ENCODE results near the gene ZBTB22. TPM values are rescaled to one million over a fixed set of nuclear protein-coding genes. Genes with fewer than 3 reads are reported as not detected.
"Not testable (repeated sequence)": the region's sequence is repeated elsewhere in the genome, so short reads cannot be mapped to it uniquely, and the experiment has no call there.

The ZBTB22 gene
- polyA plus RNA-seq, 4 donors, result 10.7 to 17.2 (median 13.8) TPM

DNA sequence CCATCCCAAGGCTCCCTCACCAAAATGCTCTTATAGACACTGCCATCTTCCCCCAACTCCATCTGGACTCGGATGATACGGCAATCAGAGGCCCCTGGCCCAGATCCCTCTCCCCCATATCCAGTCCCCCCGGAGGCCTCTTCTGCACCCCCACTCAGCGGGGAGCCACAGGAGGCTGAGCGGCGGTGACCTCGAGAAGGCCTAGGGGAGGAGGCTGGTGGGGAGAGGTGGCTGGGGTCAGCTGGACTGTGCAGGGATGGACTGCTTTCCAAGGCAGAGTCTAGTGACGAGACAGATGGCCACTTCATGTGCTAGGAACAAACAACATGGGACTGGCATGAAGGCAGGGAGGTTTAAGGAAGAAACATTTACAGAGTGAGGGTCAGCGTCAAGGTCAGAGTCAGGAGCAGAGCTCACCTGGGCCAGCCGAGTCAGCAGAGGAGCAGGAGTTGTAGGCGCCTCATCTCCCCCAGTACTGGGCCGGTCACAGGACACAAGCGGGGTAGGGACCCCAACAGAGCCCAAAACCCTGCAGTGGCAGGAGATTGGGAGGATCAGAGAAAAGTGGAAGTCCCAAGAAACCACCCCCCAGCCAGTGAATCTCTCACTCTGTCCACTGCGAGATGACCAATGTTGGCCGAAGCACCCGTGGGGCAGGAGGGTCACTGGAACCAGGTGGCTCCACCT lies 24.4 kb downstream of the ZBTB22 start:
- Histone ChIP-seq H3K36me3 (ENCODE audit: control insufficient read depth in 3 of 3, insufficient read depth in 2 of 3, low read depth in 1 of 3, low read length in 3 of 3) (peaks cover 0 to 52% (median 5%) of the 10 kb centered on the region in 3 donors), H3K27ac (ENCODE audit: low read depth in 1 of 3, low read length in 2 of 3) (no peak overlapping the region), H3K4me1 (ENCODE audit: control insufficient read depth in 3 of 3, insufficient read depth in 2 of 3, low read depth in 1 of 3, low read length in 2 of 3) (peaks cover 3 to 18% (median 10%) of the 10 kb centered on the region in 3 donors), H3K4me3 (ENCODE audit: low read depth in 1 of 3, low read length in 3 of 3) (no peak overlapping the region), H3K27me3 (ENCODE audit: control insufficient read depth in 3 of 3, insufficient read depth in 3 of 3, low read length in 3 of 3) (no peaks in the 10 kb centered on the region), H3K9me3 (ENCODE audit: control insufficient read depth in 2 of 2, insufficient read depth in 1 of 2, low read depth in 1 of 2, low read length in 1 of 2) (no peaks in the 10 kb centered on the region)
- DNase-seq (no peak), FAIRE-seq (no peak)
- 88 to 93% (median 88%) methylated on average over 16 of the region's 16 CpGs for WGBS, 3 donors

DNA sequence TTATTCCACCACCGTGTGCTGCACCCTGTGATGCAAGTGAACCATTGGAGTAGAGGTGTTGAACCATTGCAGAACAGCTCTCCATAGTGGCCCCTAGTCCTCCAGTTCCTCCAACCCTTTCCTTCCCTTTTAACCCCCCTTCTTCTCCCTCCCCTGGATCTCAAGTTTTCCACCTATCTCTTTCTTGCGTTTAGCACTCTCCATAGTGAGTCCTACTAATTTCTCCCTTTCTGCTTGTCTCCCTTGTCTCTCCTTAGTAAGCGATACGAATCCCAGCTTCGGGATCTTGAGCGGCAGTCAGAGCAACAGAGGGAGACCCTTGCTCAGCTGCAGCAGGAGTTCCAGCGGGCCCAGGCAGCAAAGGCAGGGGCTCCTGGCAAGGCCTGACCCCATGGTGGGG lies 27.1 kb downstream of the ZBTB22 start:
- DNase-seq (no peak), FAIRE-seq (no peak)
- H3K27me3 ChIP-seq (ENCODE audit: control insufficient read depth in 3 of 3, insufficient read depth in 3 of 3, low read length in 3 of 3), result no peaks in the 10 kb centered on the region
- H3K9me3 ChIP-seq (ENCODE audit: control insufficient read depth in 2 of 2, insufficient read depth in 1 of 2, low read depth in 1 of 2, low read length in 1 of 2), result no peaks in the 10 kb centered on the region
- H3K27ac ChIP-seq (ENCODE audit: low read depth in 1 of 3, low read length in 2 of 3), result no peak overlapping the region
- peaks cover 3 to 17% (median 11%) of the 10 kb centered on the region in 3 donors for H3K4me1 ChIP-seq (ENCODE audit: control insufficient read depth in 3 of 3, insufficient read depth in 2 of 3, low read depth in 1 of 3, low read length in 2 of 3)
- peaks cover 0 to 55% (median 5%) of the 10 kb centered on the region in 3 donors for H3K36me3 ChIP-seq (ENCODE audit: control insufficient read depth in 3 of 3, insufficient read depth in 2 of 3, low read depth in 1 of 3, low read length in 3 of 3)
- WGBS, 3 donors, result 73 to 78% (median 74%) methylated on average over 7 of the region's 7 CpGs
- peak overlapping the region in 2 of 3 donors; percentile 61 to 68 for H3K4me3 ChIP-seq (ENCODE audit: low read depth in 1 of 3, low read length in 3 of 3)

- peaks cover 0 to 53% (median 2%) of the 10 kb centered on the region in 3 donors for H3K36me3 ChIP-seq (ENCODE audit: control insufficient read depth in 3 of 3, insufficient read depth in 2 of 3, low read depth in 1 of 3, low read length in 3 of 3)
- no peaks in the 10 kb centered on the region for H3K27me3 ChIP-seq (ENCODE audit: control insufficient read depth in 3 of 3, insufficient read depth in 3 of 3, low read length in 3 of 3)
- H3K4me3 ChIP-seq (ENCODE audit: low read depth in 1 of 3, low read length in 3 of 3), result peak overlapping the region; percentile 61 to 68 (median 67)
- H3K9me3 ChIP-seq (ENCODE audit: control insufficient read depth in 2 of 2, insufficient read depth in 1 of 2, low read depth in 1 of 2, low read length in 1 of 2), result no peaks in the 10 kb centered on the region
- peaks cover 3 to 17% (median 11%) of the 10 kb centered on the region in 3 donors for H3K4me1 ChIP-seq (ENCODE audit: control insufficient read depth in 3 of 3, insufficient read depth in 2 of 3, low read depth in 1 of 3, low read length in 2 of 3)
- H3K27ac ChIP-seq (ENCODE audit: low read depth in 1 of 3, low read length in 2 of 3), result peak overlapping the region in 2 of 3 donors; percentile 6 to 56
- FAIRE-seq, result no peak
- no peak for DNase-seq
- WGBS, 3 donors, result 2 to 3% (median 3%) methylated on average over 14 of the region's 14 CpGs
Measured at GRCh38 chr6:33289784-33290315, 27.7 kb downstream of the ZBTB22 start.

- Histone ChIP-seq H3K36me3 (ENCODE audit: control insufficient read depth in 3 of 3, insufficient read depth in 2 of 3, low read depth in 1 of 3, low read length in 3 of 3) (peaks cover 0 to 50% (median 0%) of the 10 kb centered on the region in 3 donors), H3K27ac (ENCODE audit: low read depth in 1 of 3, low read length in 2 of 3) (peak within 1 kb of the TSS in 2 of 3 donors; percentile 41 to 56), H3K9me3 (ENCODE audit: control insufficient read depth in 2 of 2, insufficient read depth in 1 of 2, low read depth in 1 of 2, low read length in 1 of 2) (no peaks in the 10 kb centered on the region), H3K4me3 (ENCODE audit: low read depth in 1 of 3, low read length in 3 of 3) (peak within 1 kb of the TSS; percentile 61 to 68 (median 67)), H3K27me3 (ENCODE audit: control insufficient read depth in 3 of 3, insufficient read depth in 3 of 3, low read length in 3 of 3) (no peaks in the 10 kb centered on the region), H3K4me1 (ENCODE audit: control insufficient read depth in 3 of 3, insufficient read depth in 2 of 3, low read depth in 1 of 3, low read length in 2 of 3) (peaks cover 3 to 17% (median 11%) of the 10 kb centered on the region in 3 donors)
- DNase-seq, result peak; percentile 95 to 96
- WGBS, 3 donors, result 0% methylated on average over 43 of the region's 43 CpGs
- no peak for FAIRE-seq
Measured at GRCh38 chr6:33288921-33289783, 28.4 kb downstream of the ZBTB22 start, which contains the start of the genes PFDN6 and WDR46. PFDN6 (plus strand) TSS chr6:33289601; CDS start chr6:33289857, 256 bp downstream. WDR46 (minus strand) TSS chr6:33289239; CDS start chr6:33289170, 69 bp downstream.

- Histone ChIP-seq H3K27me3 (ENCODE audit: control insufficient read depth in 3 of 3, insufficient read depth in 3 of 3, low read length in 3 of 3) (no peaks in the 10 kb centered on the region), H3K9me3 (ENCODE audit: control insufficient read depth in 2 of 2, insufficient read depth in 1 of 2, low read depth in 1 of 2, low read length in 1 of 2) (no peaks in the 10 kb centered on the region), H3K36me3 (ENCODE audit: control insufficient read depth in 3 of 3, insufficient read depth in 2 of 3, low read depth in 1 of 3, low read length in 3 of 3) (peaks cover 0 to 50% (median 4%) of the 10 kb centered on the region in 3 donors), H3K27ac (ENCODE audit: low read depth in 1 of 3, low read length in 2 of 3) (peak overlapping the region in 1 of 3 donors; percentile 41), H3K4me1 (ENCODE audit: control insufficient read depth in 3 of 3, insufficient read depth in 2 of 3, low read depth in 1 of 3, low read length in 2 of 3) (peaks cover 3 to 17% (median 11%) of the 10 kb centered on the region in 3 donors), H3K4me3 (ENCODE audit: low read depth in 1 of 3, low read length in 3 of 3) (peak overlapping the region; percentile 61 to 68 (median 67))
- 8 to 11% (median 9%) methylated on average over 21 of the region's 21 CpGs for WGBS, 3 donors
- no peak for FAIRE-seq
- no peak for DNase-seq
Measured at GRCh38 chr6:33288141-33288920, 29.2 kb downstream of the ZBTB22 start.

GRCh38 chr6:33286946-33287914 lies 30.3 kb downstream of the ZBTB22 start:
- DNase-seq, result no peak
- Histone ChIP-seq H3K27ac (ENCODE audit: low read depth in 1 of 3, low read length in 2 of 3) (no peak overlapping the region), H3K36me3 (ENCODE audit: control insufficient read depth in 3 of 3, insufficient read depth in 2 of 3, low read depth in 1 of 3, low read length in 3 of 3) (peaks cover 0 to 53% (median 4%) of the 10 kb centered on the region in 3 donors), H3K4me1 (ENCODE audit: control insufficient read depth in 3 of 3, insufficient read depth in 2 of 3, low read depth in 1 of 3, low read length in 2 of 3) (peaks cover 3 to 17% (median 11%) of the 10 kb centered on the region in 3 donors), H3K4me3 (ENCODE audit: low read depth in 1 of 3, low read length in 3 of 3) (no peak overlapping the region), H3K9me3 (ENCODE audit: control insufficient read depth in 2 of 2, insufficient read depth in 1 of 2, low read depth in 1 of 2, low read length in 1 of 2) (no peaks in the 10 kb centered on the region), H3K27me3 (ENCODE audit: control insufficient read depth in 3 of 3, insufficient read depth in 3 of 3, low read length in 3 of 3) (no peaks in the 10 kb centered on the region)
- 93 to 95% (median 94%) methylated on average over 22 of the region's 22 CpGs for WGBS, 3 donors
- no peak for FAIRE-seq

DNA sequence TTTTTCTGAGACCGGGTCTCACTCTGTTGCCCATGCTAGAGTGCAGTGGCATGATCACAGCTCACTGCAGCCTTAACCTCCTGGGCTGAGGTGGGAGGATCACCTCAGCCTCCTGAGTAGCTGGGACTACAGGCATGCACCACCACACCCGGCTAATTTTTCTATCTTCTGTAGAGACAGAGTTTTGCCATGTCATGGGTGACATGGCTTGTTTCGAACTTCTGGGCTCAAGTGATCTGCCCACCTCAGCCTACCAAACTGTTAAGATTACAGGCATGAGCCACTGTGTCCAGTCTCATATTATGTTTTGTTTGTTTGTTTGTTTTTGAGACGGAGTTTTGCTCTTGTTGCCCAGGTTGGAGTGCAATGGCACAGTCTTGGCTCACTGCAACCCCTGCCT lies 32.3 kb downstream of the ZBTB22 start:
- not testable (repeated sequence) for FAIRE-seq; H3K4me3 ChIP-seq (ENCODE audit: low read depth in 1 of 3, low read length in 3 of 3); H3K9me3 ChIP-seq (ENCODE audit: control insufficient read depth in 2 of 2, insufficient read depth in 1 of 2, low read depth in 1 of 2, low read length in 1 of 2); DNase-seq; H3K27ac ChIP-seq (ENCODE audit: low read depth in 1 of 3, low read length in 2 of 3); H3K27me3 ChIP-seq (ENCODE audit: control insufficient read depth in 3 of 3, insufficient read depth in 3 of 3, low read length in 3 of 3)
- Histone ChIP-seq H3K36me3 (ENCODE audit: control insufficient read depth in 3 of 3, insufficient read depth in 2 of 3, low read depth in 1 of 3, low read length in 3 of 3) (peaks cover 0 to 63% (median 4%) of the 10 kb centered on the region in 3 donors), H3K4me1 (ENCODE audit: control insufficient read depth in 3 of 3, insufficient read depth in 2 of 3, low read depth in 1 of 3, low read length in 2 of 3) (peaks cover 2 to 15% (median 8%) of the 10 kb centered on the region in 3 donors)
- WGBS, 3 donors, result 89 to 92% (median 92%) methylated on average over 4 of the region's 4 CpGs
